ENCODE measurements around the gene LARGE2. TPM values are rescaled to one million over a fixed set of nuclear protein-coding genes. Genes with fewer than 3 reads are reported as not detected.

LARGE2 gene
- total and polyA plus RNA-seq, 2 of the 13 experiments (the other 11 are each of a cell fraction or from before 2014, with no cell fraction given): 8.5 to 21.6 TPM

DNA sequence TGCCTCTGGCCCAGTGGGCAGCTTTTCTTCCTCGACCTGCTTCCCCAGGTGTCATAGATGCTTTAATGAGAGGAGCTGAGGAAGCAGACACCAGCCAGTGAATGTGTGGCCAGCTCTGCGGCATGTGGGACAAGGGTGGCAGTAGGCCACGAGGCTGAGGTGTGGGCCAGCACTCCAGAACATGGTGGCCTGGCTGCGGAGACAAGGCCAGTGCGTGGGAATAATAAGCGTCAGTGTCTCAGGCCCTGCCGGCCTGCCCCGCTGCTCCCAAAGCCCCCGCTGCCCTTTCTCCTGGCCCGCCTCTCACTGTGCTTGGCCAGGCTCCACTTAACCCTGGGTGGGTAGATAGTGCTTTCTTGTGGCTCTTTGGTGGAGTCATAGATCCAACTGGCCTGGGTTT is 34.9 kb upstream of the LARGE2 start:
- H3K9me3 ChIP-seq (ENCODE audit: low read length): no peaks in the 10 kb centered on the region
- in situ Hi-C loops (cut with HindIII; ENCODE audit: extremely low pct_ligation_motif_present, low pct_unique_long_range_greater_than_20kb): no loop called here
- no peak for FAIRE-seq
- 45% methylated on average over 6 of the region's 10 CpGs for WGBS (ENCODE audit: low lambda C conversion rate)
- BruUV-seq (replicated peaks): no TSS peak
- 0 out of 2 replicates have a peak, but pooled peaks cover under 1% of the 10 kb centered on the region for H3K4me1 ChIP-seq (ENCODE audit: insufficient read depth, low read length)
- intact Hi-C loops (cut with micrococcal nuclease; ENCODE audit: unreplicated experiment): loop anchor here (1.0 kb wide), 1 partner anchor 31 kb away; no protein-coding TSS in a partner anchor
- peaks cover 12% of the 10 kb centered on the region; the same call in 1 of the 2 replicates for H4K20me1 ChIP-seq (ENCODE audit: insufficient read depth, low read length)
- no peak overlapping the region for H3K4me3 ChIP-seq (replicated peaks in 1 of 3; ENCODE audit: insufficient read depth in 1 of 3, low read depth in 2 of 3, low read length in 3 of 3)
- no peak for DNase-seq (ENCODE audit: low spot score)
- H3K9ac ChIP-seq (ENCODE audit: insufficient read depth, low read depth, low read length): no peak overlapping the region
- POLR2A ChIA-PET: no interaction called here
- H3K79me2 ChIP-seq (ENCODE audit: insufficient read depth, low read length): no peaks in the 10 kb centered on the region
- TF ChIP-seq, protein P1, sequence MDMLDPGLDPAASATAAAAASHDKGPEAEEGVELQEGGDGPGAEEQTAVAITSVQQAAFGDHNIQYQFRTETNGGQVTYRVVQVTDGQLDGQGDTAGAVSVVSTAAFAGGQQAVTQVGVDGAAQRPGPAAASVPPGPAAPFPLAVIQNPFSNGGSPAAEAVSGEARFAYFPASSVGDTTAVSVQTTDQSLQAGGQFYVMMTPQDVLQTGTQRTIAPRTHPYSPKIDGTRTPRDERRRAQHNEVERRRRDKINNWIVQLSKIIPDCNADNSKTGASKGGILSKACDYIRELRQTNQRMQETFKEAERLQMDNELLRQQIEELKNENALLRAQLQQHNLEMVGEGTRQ (IDR thresholded peaks at IDR 0.05; ENCODE audit: low read depth, low read length): no peak
- TF ChIP-seq, protein P1 (CRISPR knock-in tag; IDR thresholded peaks at IDR 0.05; ENCODE audit: borderline replicate concordance): no peak
- TF ChIP-seq JUN (CRISPR knock-in tag; IDR thresholded peaks at IDR 0.05) (no peak), ZNF468 (CRISPR knock-in tag; IDR thresholded peaks at IDR 0.05) (no peak)
- TF ChIP-seq, protein P2, sequence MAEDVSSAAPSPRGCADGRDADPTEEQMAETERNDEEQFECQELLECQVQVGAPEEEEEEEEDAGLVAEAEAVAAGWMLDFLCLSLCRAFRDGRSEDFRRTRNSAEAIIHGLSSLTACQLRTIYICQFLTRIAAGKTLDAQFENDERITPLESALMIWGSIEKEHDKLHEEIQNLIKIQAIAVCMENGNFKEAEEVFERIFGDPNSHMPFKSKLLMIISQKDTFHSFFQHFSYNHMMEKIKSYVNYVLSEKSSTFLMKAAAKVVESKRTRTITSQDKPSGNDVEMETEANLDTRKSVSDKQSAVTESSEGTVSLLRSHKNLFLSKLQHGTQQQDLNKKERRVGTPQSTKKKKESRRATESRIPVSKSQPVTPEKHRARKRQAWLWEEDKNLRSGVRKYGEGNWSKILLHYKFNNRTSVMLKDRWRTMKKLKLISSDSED (CRISPR knock-in tag; IDR thresholded peaks at IDR 0.05): no peak
- no peak overlapping the region for H3K4me2 ChIP-seq (ENCODE audit: low read depth, low read length)
- CTCF ChIA-PET (ENCODE audit: low intra/inter-chr PET ratio, low total read pairs): no interaction called here
- H3K27ac ChIP-seq (ENCODE audit: extremely low read length, insufficient read depth, low read length): no peak overlapping the region
- no peaks in the 10 kb centered on the region for H3K36me3 ChIP-seq (replicated peaks in 1 of 2; ENCODE audit: control insufficient read depth in 1 of 2, insufficient read depth in 2 of 2, low read length in 2 of 2)
- H2AFZ ChIP-seq (ENCODE audit: low read length): no peak overlapping the region
- H3K27me3 ChIP-seq (ENCODE audit: control insufficient read depth in 1 of 2, insufficient read depth in 2 of 2, low read length in 2 of 2): no peaks in the 10 kb centered on the region; a peak in 2 of 5 replicates
- no peak for ATAC-seq

Data from HepG2 (cell line).